GM13977 (cell line): ENCODE measurements around the gene ZC3H12C.

ENCODE experiments used
- DNase-seq: peaks from one replicate; pipeline ENCODE4 v3.0.0; 2012; ENCODE audit warnings: low spot score
- CTCF ChIP-seq: IDR thresholded peaks from 2 replicates; pipeline ENCODE4 v1.5.1; 2012; ENCODE audit warnings: mild to moderate bottlenecking, control low read depth; ENCODE audit not compliant: insufficient read depth; ENCODE audit errors: extremely low read depth, missing control alignments
- in situ Hi-C: fragments of 300-500 bp; cut with MboI; formaldehyde crosslinking; loops from one replicate; pipeline ENCODE4 v1.12.0; 2022; ENCODE audit warnings: low sequenced_read_pairs, low pct_unique_long_range_greater_than_20kb, mixed read lengths, inconsistent platforms; ENCODE audit not compliant: unreplicated experiment

Gene ZC3H12C

GRCh38 chr11:110089617-110090282, 3.4 kb upstream of the ZC3H12C start:
- DNase-seq: peak; percentile 33
- in situ Hi-C loops: loop anchor here (10.0 kb wide), 1 partner anchor 135 kb away; no protein-coding TSS in a partner anchor
- no peak for TF ChIP-seq CTCF

- TF ChIP-seq CTCF: no peak
- no peak for DNase-seq
- in situ Hi-C loops: no loop called here
These were observed 2.6 kb upstream of the ZC3H12C start for GRCh38 chr11:110090466-110091026.

GRCh38 chr11:110092111-110092514, 1.1 kb upstream of the ZC3H12C start:
- no peak for DNase-seq
- TF ChIP-seq CTCF: no peak
- in situ Hi-C loops: no loop called here

- TF ChIP-seq CTCF: no peak
- peak; percentile 37 for DNase-seq
- in situ Hi-C loops: no loop called here
These were observed 460 bp downstream of the ZC3H12C start for GRCh38 chr11:110093407-110094297.

GRCh38 chr11:110094298-110095285, 1.4 kb downstream of the ZC3H12C start:
- no peak for TF ChIP-seq CTCF
- DNase-seq: no peak
- in situ Hi-C loops: no loop called here

GRCh38 chr11:110095554-110095953, 2.4 kb downstream of the ZC3H12C start:
- no peak for TF ChIP-seq CTCF
- in situ Hi-C loops: no loop called here
- no peak for DNase-seq
